ENCODE results near the gene PIGU. TPM values are rescaled to one million over a fixed set of nuclear protein-coding genes. Genes with fewer than 3 reads are reported as not detected.

Gene PIGU
- total and polyA plus RNA-seq, 2 of the 13 experiments (the other 11 are each of a cell fraction or from before 2014, with no cell fraction given) = 45.5 to 231 TPM

DNA sequence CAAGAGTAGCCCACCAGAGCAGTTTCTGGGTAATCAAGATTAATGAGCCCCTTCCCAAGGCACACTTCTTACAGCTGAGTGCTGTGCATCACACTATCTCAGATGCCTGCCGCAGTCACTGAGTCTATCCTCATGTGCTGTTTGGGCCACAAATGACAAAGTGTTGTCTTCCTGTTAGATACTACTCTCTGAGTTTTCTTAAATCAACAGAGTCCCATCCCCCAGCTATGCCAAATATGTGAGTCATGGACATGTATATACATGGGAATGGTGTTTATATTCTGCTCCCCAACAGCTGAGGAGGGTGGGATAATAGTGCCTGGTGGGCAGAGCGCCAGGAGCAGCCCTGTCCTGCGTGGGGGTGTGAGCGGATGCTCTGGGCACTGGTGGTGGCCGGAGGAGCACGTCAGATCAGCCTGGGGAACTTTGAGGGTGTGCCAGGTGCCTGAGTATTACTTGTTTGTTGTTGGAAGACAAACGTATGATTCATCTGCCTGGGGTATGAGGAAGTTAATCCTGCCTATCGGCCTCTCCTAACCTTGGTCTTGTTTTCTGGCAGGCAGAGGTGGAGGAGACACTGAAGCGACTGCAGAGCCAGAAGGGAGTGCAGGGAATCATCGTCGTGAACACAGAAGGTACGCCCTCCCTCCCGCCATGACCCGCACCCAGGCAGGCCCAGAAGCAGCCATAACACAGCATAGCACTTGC is 151.0 kb downstream of the PIGU start (continued):
- TF ChIP-seq, protein P1, sequence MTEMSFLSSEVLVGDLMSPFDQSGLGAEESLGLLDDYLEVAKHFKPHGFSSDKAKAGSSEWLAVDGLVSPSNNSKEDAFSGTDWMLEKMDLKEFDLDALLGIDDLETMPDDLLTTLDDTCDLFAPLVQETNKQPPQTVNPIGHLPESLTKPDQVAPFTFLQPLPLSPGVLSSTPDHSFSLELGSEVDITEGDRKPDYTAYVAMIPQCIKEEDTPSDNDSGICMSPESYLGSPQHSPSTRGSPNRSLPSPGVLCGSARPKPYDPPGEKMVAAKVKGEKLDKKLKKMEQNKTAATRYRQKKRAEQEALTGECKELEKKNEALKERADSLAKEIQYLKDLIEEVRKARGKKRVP (CRISPR knock-in tag; IDR thresholded peaks at IDR 0.05) = peak in 1 of 2 experiments; percentile 78; a peak in 2 of 4 replicates
- TF ChIP-seq ZBTB42 (CRISPR knock-in tag; IDR thresholded peaks at IDR 0.05) (no peak), ZNF660 (CRISPR knock-in tag; IDR thresholded peaks at IDR 0.05; ENCODE audit: borderline replicate concordance, low read depth) (peak; percentile 24; the same call in 1 of the 2 replicates), CCDC6 (CRISPR knock-in tag; IDR thresholded peaks at IDR 0.05) (peak; percentile 62; the same call in 1 of the 2 replicates), HES4 (CRISPR knock-in tag; IDR thresholded peaks at IDR 0.05; ENCODE audit: borderline replicate concordance) (no peak), RBM22 (optimal IDR thresholded peaks at IDR 0.05; ENCODE audit: low read length) (peak; percentile 86), SIX4 (CRISPR knock-in tag; IDR thresholded peaks at IDR 0.05) (no peak), SNAPC2 (CRISPR knock-in tag; IDR thresholded peaks at IDR 0.05) (peak; percentile 83), ZBTB21 (CRISPR knock-in tag; IDR thresholded peaks at IDR 0.05) (peak; percentile 74), ZNF7 (CRISPR knock-in tag; IDR thresholded peaks at IDR 0.05) (no peak), TCF12 (IDR thresholded peaks at IDR 0.05) (no peak), TCF12 (CRISPR knock-in tag; IDR thresholded peaks at IDR 0.05) (peak; percentile 33; the same call in 1 of the 2 replicates), XRCC5 (optimal IDR thresholded peaks at IDR 0.05; ENCODE audit: low read length) (peak; percentile 92), RFX1 (IDR thresholded peaks at IDR 0.05) (no peak), SOX6 (IDR thresholded peaks at IDR 0.05) (no peak), SOX6 (CRISPR knock-in tag; IDR thresholded peaks at IDR 0.05) (peak; percentile 92), ZSCAN31 (CRISPR knock-in tag; IDR thresholded peaks at IDR 0.05; ENCODE audit: low read depth) (no peak), TEAD3 (CRISPR knock-in tag; optimal IDR thresholded peaks at IDR 0.05; ENCODE audit: borderline replicate concordance) (peak; percentile 99), ZNF850 (CRISPR knock-in tag; conservative IDR thresholded peaks at IDR 0.05) (no peak), KDM5A (IDR thresholded peaks at IDR 0.05; ENCODE audit: borderline replicate concordance, low read length) (no peak; the same call in 1 of the 2 replicates)
- TF ChIP-seq, protein P2, sequence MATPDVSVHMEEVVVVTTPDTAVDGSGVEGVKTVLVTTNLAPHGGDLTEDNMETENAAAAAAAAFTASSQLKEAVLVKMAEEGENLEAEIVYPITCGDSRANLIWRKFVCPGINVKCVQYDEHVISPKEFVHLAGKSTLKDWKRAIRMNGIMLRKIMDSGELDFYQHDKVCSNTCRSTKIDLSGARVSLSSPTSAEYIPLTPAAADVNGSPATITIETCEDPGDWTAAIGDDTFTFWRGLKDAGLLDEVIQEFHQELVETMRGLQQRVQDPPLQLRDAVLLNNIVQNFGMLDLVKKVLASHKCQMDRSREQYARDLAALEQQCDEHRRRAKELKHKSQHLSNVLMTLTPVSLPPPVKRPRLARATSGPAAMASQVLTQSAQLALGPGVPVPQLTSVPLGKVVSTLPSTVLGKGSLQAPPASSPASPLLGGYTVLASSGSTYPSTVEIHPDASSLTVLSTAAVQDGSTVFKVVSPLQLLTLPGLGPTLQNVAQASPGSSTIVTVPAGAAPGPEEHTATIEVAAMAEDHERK (CRISPR knock-in tag; IDR thresholded peaks at IDR 0.05; ENCODE audit: low read depth) = no peak
- TF ChIP-seq, protein P3, sequence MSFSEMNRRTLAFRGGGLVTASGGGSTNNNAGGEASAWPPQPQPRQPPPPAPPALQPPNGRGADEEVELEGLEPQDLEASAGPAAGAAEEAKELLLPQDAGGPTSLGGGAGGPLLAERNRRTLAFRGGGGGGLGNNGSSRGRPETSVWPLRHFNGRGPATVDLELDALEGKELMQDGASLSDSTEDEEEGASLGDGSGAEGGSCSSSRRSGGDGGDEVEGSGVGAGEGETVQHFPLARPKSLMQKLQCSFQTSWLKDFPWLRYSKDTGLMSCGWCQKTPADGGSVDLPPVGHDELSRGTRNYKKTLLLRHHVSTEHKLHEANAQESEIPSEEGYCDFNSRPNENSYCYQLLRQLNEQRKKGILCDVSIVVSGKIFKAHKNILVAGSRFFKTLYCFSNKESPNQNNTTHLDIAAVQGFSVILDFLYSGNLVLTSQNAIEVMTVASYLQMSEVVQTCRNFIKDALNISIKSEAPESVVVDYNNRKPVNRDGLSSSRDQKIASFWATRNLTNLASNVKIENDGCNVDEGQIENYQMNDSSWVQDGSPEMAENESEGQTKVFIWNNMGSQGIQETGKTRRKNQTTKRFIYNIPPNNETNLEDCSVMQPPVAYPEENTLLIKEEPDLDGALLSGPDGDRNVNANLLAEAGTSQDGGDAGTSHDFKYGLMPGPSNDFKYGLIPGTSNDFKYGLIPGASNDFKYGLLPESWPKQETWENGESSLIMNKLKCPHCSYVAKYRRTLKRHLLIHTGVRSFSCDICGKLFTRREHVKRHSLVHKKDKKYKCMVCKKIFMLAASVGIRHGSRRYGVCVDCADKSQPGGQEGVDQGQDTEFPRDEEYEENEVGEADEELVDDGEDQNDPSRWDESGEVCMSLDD (CRISPR knock-in tag; IDR thresholded peaks at IDR 0.05; ENCODE audit: borderline replicate concordance) = peak; percentile 95; the same call in 1 of the 2 replicates
- TF ChIP-seq, protein P4, sequence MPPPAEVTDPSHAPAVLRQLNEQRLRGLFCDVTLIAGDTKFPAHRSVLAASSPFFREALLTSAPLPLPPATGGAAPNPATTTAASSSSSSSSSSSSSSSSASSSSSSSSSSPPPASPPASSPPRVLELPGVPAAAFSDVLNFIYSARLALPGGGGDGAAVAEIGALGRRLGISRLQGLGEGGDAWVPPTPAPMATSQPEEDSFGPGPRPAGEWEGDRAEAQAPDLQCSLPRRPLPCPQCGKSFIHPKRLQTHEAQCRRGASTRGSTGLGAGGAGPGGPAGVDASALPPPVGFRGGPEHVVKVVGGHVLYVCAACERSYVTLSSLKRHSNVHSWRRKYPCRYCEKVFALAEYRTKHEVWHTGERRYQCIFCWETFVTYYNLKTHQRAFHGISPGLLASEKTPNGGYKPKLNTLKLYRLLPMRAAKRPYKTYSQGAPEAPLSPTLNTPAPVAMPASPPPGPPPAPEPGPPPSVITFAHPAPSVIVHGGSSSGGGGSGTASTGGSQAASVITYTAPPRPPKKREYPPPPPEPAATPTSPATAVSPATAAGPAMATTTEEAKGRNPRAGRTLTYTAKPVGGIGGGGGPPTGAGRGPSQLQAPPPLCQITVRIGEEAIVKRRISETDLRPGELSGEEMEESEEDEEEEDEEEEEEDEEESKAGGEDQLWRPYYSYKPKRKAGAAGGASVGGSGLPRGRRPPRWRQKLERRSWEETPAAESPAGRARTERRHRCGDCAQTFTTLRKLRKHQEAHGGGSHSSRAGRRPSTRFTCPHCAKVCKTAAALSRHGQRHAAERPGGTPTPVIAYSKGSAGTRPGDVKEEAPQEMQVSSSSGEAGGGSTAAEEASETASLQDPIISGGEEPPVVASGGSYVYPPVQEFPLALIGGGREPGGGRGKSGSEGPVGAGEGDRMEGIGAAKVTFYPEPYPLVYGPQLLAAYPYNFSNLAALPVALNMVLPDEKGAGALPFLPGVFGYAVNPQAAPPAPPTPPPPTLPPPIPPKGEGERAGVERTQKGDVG (CRISPR knock-in tag; IDR thresholded peaks at IDR 0.05; ENCODE audit: borderline replicate concordance) = peak; percentile 98
